GM20000 (cell line): ENCODE data around the gene TMEM132A.

Source experiments
- DNase-seq: peaks from one replicate; pipeline ENCODE4 v3.0.0; 2012; ENCODE audit warnings: low spot score
- CTCF ChIP-seq: IDR thresholded peaks from 2 replicates; pipeline ENCODE4 v1.5.1; 2012; ENCODE audit warnings: mild to moderate bottlenecking, control low read depth; ENCODE audit errors: extremely low read depth, missing control alignments

The TMEM132A gene, protein sequence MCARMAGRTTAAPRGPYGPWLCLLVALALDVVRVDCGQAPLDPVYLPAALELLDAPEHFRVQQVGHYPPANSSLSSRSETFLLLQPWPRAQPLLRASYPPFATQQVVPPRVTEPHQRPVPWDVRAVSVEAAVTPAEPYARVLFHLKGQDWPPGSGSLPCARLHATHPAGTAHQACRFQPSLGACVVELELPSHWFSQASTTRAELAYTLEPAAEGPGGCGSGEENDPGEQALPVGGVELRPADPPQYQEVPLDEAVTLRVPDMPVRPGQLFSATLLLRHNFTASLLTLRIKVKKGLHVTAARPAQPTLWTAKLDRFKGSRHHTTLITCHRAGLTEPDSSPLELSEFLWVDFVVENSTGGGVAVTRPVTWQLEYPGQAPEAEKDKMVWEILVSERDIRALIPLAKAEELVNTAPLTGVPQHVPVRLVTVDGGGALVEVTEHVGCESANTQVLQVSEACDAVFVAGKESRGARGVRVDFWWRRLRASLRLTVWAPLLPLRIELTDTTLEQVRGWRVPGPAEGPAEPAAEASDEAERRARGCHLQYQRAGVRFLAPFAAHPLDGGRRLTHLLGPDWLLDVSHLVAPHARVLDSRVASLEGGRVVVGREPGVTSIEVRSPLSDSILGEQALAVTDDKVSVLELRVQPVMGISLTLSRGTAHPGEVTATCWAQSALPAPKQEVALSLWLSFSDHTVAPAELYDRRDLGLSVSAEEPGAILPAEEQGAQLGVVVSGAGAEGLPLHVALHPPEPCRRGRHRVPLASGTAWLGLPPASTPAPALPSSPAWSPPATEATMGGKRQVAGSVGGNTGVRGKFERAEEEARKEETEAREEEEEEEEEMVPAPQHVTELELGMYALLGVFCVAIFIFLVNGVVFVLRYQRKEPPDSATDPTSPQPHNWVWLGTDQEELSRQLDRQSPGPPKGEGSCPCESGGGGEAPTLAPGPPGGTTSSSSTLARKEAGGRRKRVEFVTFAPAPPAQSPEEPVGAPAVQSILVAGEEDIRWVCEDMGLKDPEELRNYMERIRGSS

GRCh38 chr11:60924110-60924905 lies at the start of gene TMEM132A:
TSS of gene TMEM132A (plus strand) at chr11:60924460. CDS start at chr11:60924634, 174 bp downstream.
- peak; percentile 86 for DNase-seq
- no peak for TF ChIP-seq CTCF

DNA sequence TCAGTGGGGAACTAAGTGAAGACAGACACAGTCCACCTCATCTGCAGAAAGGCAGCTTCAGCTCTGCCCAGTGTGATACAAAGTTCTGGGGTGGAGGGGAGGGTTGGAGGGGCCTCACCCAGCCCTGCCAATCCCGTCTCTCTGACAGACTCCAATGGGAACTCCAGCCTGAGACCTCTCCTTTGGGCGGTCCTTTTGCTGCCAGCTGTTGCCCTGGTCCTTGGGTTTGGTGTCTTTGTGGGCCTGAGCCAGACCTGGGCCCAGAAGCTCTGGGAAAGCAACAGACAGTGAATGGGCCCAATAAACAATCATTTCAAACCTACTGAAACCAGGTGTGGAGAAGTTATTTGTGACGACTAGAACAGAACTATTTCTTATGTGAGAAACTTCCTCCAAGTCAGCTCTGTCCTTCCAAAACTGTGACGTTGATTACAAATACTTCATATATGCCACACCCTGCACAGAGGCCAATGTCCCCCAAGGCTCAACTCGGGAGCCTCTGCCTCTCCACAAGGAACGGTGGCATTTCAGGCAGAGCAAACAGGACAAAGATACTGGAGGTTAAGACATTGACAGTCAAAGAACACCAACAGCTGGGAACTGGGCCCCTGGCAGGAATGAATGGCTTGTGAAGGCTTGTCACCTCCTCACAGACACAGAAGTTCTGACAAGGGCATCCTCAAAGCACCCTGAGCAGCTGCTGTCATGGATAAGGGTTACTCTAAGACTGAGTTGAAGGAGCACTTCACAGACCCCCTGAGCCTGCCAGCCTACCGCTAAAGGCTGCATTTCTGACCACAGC lies 48.7 kb upstream of the TMEM132A start:
- no peak for TF ChIP-seq CTCF
- DNase-seq, result no peak

- no peak for DNase-seq
- TF ChIP-seq CTCF, result no peak
These were observed 48.1 kb upstream of the TMEM132A start for GRCh38 chr11:60876168-60876485.

DNA sequence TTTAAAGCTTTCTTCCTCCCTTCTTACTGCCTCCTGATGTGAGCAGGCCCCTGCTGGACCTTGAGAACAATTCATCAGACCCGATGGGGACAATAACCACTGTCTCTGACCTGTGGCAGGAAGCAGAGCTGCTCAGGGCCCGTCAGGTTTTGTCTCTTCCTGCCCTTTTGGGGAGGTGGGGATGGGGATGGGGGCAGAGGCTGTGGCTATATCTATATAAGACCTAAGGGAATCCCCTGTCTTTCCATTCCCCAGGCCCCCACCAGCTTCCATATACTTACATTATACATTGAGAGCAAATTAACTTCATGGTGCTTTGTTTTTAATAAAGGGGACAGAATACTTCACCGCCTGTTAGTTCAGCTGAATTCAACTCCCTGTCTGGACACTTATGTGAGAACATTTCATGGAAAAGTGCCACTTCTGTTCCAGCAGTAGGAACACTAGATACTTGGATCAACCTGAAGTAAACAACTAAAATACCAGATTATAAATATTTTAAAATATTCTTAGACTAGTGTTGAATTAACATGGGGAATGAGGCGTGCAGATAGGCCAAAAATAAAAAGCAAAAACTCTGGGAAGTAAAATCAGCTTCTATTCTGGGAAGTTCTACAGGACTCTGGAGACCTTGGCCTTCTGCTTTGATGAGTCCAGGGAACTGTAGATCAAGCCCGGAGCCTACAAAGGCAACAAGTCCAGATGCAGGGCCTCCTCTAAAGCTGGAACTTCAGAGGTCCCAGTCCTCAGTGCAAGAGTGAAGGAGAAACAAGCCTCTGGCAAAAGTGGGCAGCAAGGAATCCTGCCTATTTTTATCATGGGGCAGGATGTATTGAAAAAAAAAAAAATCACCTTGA lies 45.8 kb upstream of the TMEM132A start:
- DNase-seq, result no peak
- no peak for TF ChIP-seq CTCF

DNA sequence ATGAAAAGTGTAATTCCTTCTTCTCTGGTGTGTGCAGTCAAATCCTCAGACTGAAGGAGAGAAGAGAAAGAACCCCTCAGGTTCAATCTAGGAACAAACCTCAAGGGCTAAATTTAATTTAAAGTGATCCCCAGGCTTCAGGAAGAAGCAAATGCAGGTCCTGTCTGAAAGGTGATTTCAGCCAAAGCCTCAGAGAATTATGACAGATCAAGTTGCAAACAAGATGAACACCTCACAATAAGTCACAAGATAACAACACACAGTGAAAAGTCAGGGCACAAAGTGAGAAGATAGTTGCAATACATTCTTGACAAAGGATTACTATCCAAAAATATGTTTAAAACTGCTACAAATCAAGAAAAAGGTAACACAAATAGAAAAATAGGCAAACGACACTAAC lies 45.2 kb upstream of the TMEM132A start:
- no peak for DNase-seq
- TF ChIP-seq CTCF, result no peak
